Gastroesophageal sphincter (tissue), 3 donors: ENCODE results near the gene TPCN1.

ENCODE experiments used
- CTCF ChIP-seq, 4 experiments: fragments of 200-600 bp in 2 of 4; fragments of 450-650 bp in 2 of 4; sonication (generic) in 1 of 4; IDR thresholded peaks; one replicate each; pipeline ENCODE4 v1.5.1; 2017 to 2019; ENCODE audit warnings: antibody characterized with exemption in 4 of 4, mild to moderate bottlenecking in 2 of 4, moderate library complexity in 2 of 4
- EP300 ChIP-seq: sonication (generic); formaldehyde crosslinking; IDR thresholded peaks from one replicate; pipeline ENCODE4 v1.6.1; 2017; ENCODE audit warnings: antibody characterized with exemption, mild to moderate bottlenecking
- POLR2A ChIP-seq, 2 donors: fragments of 450-650 bp; IDR thresholded peaks; one replicate each; pipeline ENCODE4 v1.6.1; 2017; ENCODE audit warnings: antibody characterized with exemption in 2 of 2, mild to moderate bottlenecking in 2 of 2, moderate library complexity in 1 of 2
- POLR2AphosphoS5 ChIP-seq: sonication (generic); formaldehyde crosslinking; IDR thresholded peaks from one replicate; pipeline ENCODE4 v1.6.1; 2017; ENCODE audit warnings: antibody characterized with exemption

GRCh38 chr12:113278141-113278540 is 56.9 kb downstream of the TPCN1 start:
- no peak for TF ChIP-seq CTCF (IDR thresholded peaks at IDR 0.05)
- no peak for TF ChIP-seq EP300
- TF ChIP-seq POLR2A (IDR thresholded peaks at IDR 0.05) = no peak
- TF ChIP-seq POLR2AphosphoS5 = no peak
